GM18868 (cell line): ENCODE results near the gene ANKRD10.

Experiments used
- ATAC-seq: cut with Tn5 transposase; IDR thresholded peaks from one replicate; pipeline ENCODE4 v1.9.1; 2021; ENCODE audit warnings: mild to moderate bottlenecking, moderate library complexity; ENCODE audit not compliant: unreplicated experiment

Gene ANKRD10

DNA sequence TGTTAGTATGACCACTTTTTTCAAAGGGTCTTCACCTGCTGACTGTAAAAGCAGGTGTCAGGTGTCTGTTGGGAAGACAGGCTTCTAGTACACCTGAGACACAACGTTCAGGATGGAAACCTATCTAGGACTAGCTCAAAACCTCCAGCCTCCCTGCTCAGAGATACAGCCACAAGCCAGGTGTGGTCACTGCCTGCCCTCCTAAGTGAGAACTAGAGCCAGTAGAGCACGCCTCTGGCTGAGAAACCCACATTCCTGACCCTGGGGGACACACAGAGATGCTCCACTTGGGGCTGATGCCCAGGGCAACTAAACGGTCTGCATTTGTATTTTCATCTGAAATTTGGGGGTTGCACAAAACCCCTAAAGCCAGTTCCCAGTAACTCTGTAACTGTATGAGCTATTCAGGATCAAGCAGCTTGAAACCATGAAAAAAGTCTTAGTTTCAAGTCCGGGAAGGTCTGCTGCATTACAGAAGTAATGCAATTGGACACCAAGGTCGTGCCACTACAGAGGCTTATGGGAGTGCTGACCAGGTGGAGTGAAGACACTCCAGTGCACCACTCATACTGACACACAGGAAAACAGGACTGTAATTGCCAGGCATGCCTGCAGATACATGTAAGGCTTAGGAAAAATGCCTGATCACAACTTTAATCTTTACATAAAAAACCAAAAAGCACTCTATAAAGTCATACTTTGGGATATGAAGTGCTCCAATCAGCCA is 27.8 kb downstream of the ANKRD10 start:
- ATAC-seq, result no peak

DNA sequence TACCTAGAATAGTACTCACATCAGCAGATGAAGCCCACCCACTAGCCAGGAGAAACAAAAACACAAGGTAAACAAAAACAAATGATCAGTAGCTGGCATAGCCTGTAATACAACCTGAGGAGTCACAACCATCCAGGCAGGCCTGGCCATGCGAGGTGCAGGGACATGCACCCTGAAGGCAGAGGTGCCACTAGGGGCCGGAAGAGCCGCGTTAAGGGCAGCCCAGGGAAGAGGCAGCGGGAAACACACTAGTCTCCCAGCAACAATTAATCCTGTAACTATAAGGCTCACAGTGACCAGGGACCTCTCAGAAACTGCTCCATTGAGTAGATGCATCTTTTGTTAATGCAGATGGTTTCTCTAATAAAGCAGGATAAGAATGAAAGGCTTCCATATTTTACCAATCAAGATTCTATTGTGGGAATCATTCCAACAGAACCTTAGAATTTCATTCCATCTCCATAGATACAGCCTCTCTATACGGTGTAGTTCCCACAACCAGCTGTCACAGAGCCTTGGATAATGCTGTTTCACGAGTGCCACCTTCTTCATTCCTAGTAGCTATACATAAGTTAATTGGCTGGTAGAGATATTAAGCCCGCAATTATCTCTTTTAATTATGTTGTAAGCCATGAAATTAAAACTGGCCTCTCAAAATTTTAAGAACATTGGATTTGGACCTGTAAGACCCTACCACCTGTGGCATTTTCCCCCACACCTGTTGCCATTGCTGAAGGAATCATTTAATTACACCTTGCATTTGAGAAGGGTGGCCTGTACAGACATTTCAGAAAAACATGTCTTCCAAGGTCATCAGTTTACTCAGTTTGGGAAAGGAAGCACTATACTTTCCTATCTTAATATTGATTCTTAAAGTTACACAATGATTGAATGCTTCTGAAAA is 28.7 kb downstream of the ANKRD10 start:
- no peak for ATAC-seq

DNA sequence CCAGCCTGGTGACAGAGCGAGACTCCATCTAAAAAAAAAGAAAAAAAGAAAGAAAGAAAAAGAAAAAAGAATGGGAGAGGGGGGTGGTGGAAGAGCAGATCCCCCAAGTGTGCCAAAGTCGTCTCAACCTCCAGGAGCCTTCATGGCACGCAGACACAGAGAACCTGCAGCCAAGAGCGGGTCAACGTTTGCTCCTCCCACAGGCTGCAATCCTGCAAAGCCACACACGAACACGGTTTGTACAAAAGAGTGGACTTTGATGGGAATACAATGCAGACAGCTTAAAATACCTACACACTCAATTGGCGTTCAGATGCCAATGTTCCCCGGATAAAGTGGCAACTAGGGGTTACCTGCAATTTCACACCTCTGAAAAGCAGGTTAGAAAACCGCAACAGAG is 29.4 kb downstream of the ANKRD10 start:
- ATAC-seq, result no peak

GRCh38 chr13:110884517-110884916 is 30.4 kb downstream of the ANKRD10 start:
- ATAC-seq, result no peak

DNA sequence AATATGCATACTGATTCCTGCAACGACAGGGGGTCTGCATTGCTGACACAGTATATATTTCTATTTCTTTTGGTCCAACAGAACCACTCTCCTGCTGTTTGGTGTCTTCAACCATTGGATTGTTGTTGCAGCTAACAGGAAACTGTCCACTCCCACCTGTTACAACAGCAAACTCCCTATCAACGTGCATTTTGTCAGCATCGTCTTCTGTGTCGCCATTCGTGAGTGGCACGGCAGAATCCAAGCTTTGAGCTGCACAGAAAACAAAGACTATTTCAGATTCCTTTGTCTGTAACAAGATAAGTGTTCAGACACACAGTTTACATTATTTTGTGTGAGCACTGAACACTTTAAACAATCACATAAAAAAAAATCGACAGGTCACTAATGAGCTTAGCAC is 31.3 kb downstream of the ANKRD10 start:
- ATAC-seq, result no peak

DNA sequence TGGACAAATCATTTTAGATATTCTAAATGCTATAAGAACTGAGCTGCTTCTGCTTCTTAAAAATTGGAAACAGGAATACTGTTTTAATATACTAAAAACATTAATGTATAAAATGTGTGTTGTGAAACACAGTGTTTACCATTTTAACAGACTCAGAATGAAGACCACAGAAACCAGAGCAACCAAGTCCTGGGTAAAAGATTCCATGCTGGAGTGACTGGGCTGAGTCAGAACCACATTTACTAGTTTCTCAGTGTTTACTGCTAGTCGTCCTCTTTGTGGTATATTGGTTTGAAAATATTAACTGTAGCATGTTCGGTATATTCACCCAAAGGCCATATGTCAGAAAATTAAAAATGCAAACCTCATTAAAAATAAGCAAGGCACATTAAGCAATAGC is 31.9 kb downstream of the ANKRD10 start:
- no peak for ATAC-seq

DNA sequence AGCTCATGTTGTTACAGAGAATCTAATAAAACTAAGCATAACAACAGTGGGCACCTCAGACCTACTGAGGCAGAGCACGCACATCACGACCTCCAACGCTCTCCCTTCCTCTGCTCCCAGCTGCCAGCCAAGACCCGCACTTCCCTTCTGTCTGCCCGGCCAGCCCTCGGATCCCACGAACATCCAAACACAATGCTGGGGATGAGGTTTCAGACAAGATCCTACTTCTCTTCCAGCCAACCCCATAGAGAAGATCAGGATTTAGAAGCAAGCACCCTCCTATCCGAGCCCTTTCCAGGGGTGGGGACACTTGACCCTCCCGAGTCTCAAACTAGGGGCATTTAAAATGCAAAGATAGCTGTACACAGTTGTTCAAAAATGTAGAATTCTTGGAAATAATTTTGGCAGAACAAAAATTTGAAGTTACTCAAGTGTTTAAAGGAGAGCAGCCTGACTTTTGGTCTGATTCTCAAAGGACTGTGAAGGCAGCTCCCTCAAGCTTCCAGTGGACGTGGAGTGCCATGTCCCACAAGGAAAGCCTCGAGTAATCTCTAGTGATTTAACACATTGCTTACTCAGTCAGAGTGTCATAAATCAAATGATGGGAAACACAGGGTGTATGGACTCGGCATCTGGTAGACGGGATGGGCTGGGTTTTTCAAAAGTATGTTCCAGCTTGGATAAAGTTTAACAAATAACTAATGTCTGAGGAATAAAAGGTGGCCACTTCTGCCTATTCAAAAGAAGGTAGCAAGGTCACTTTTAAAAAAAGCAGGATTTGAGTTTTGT is 32.8 kb downstream of the ANKRD10 start:
- ATAC-seq, result no peak

GRCh38 chr13:110880627-110881026 is 34.2 kb downstream of the ANKRD10 start:
- ATAC-seq, result no peak

DNA sequence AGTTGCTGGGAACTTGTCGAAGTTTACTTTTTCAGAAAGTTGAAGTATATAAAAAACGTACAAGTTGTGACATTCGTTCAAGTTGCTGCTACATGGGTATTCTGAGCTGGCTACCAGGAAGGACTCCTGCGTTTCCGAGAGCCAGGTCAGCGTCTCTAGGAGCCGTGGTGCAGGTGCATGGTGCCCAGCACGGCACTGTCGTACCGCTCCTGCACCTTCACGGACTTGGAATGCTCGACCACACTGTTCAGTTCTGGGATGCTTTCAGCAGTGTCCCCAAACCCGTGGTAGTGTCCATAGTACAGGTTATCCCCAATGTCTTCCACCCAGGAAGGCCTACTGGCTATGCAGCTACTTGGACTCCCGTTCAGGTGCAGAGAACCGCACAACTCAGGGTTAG is 35.4 kb downstream of the ANKRD10 start:
- ATAC-seq, result no peak

GRCh38 chr13:110877737-110878258 is 37.1 kb downstream of the ANKRD10 start:
- ATAC-seq, result no peak

GRCh38 chr13:110876609-110877008 is 38.3 kb downstream of the ANKRD10 start:
- ATAC-seq, result no peak

- no peak for ATAC-seq
Measured at GRCh38 chr13:110875241-110875640, 39.6 kb downstream of the ANKRD10 start.

DNA sequence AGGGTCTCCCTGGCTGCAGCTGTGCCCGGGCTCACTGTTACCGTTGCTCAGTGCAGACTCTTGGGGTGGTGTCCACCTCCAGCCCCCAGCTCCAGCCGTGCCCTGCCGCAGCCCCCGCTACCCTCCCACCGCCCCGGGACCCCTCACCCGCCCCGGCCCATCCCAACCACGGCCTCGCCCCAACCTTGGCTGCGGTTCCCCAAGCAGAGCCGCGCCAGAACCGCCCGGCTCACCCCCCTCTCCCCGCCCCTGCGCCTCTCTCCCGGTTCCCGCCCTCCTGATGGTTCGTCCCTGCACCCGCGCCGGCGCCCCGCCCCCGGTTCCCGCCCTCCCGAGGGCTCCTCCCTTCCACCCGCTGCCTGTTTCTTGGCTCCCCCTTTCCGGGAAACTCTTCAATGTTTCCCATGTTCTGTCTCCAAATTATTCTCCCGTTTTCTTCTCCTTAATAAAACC is 40.3 kb downstream of the ANKRD10 start:
- no peak for ATAC-seq

GRCh38 chr13:110873639-110874507 is 41.0 kb downstream of the ANKRD10 start:
- ATAC-seq, result no peak

DNA sequence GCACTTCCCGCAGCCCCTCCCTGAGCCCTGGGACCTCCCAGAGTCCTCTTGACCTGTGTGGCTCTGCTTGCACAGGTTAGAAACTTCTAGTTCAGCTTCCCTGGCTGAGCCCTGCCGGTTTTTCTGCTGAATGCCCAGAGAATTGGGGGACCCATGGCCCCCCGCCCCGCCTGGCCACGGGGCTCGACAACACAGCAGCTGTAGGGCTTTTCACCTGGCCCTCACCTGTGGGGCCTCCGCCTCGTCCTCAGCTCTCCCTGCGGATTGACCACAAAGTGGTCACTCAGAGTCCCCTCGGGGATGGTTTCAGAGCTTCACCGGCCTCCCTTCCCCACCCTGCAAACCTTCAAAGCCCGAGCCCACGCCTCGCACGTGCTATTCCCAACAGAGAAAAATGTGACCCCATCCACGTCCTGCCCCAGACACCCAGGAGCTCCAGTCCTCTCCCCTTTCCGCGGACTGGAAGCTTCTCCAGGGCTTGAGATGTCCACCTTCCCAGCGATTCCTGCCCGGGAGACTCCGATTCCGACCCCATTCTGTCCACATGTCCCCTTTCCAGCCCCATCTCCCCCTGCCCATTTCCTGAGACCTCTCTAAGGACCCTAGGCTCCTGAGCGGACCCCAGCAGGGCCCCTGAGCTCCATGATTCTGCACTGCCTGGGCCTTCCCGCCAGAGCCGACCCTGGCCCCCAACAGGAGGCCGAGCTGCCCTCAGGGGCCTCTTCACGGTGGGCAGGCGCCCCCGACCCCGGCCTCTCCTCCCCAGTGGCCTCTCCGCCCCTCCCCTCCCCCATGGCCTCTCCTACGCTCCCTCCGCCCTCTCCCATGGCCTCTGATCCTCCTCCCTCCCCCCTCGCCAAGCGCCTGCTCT is 41.9 kb downstream of the ANKRD10 start:
- ATAC-seq, result no peak

DNA sequence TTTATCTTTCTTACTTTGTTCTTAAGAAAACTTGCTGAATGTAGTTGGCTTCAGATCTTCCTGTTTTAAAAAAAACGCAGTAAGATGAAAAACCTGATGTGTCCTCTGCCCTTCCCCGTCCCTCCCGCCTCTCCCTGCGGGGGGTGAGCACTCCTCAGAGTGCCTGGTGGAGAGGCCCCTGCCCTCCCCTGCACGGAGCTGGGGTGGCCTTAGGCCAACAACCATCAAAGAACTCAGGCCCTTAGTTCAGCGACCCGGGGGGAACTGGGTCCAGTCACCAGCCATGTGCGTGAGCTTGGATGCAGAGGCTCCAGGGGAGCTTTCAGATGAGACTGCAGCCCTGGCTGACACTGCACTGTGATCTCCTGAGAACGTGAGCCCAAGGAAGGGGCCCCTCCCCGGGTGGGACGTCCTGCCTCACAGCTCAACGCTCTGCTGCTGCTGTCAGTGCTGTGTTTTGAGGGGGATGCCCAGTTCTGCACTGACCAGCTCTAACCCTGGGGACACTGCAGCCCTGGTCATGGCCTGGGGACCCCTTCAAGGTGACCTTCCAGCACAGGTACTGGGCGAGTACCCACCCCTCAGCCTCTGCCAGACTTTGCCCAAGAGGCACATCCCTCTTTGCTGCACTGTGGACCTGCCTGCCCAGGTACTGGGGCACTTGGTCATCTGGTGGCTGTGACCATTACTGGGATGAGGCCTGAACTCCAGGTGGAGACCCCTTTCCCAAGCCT is 42.7 kb downstream of the ANKRD10 start:
- no peak for ATAC-seq

DNA sequence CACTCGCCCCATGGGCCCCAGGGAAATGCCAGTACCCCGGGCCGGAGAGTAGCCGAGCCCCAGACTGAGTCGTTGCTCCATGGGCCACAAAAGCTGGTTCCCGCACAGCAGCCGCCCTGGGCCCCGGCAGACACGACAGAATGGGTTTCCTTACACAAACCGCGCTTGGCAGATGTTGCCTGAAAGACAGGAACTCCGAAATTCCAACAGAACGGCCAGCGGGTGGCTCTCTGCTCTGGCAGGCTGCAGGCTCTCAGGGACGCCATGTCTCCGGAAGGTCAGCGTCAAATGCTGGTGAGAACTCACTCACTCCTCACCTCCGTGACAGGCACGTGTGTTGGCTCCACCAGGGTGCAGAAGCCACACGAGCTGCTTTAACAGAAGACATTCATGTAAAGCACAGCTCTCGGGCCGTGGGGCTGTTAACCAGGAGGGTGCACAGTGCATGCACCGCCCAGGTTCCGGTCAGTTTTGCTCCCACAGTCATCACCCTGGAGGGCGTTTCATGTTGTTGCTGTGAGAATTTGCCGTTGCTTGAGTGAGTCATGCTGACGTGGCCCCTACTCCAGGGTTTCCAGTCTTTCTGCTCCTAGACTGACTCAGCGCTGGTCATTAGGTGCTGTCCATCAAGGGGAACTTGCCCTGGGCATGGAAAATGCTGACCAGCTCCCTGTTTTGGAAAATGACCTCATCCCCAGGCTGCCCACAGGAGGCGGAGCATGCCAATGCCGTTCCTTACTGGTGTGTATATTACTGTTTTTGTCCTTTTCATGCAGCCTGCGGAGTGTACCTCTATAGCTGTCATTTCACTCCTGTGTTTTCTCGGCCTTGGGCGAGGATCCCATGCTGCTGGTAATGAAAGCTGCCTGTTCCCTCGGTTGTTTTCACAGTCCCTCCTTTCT is 44.8 kb downstream of the ANKRD10 start:
- no peak for ATAC-seq
